H9 (cell line): ENCODE data around the gene LRTM2. TPM values are rescaled to one million over a fixed set of nuclear protein-coding genes. Genes with fewer than 3 reads are reported as not detected.

Experiments
- DNase-seq: peaks from one replicate; pipeline ENCODE4 v3.0.0-alpha.2; 2017
- H2AFZ ChIP-seq: one replicate; pipeline ENCODE4 v1.6.1; 2013; ENCODE audit warnings: mild to moderate bottlenecking, low read length, control low read depth, moderate library complexity
- H2AK5ac ChIP-seq: 2 replicates; pipeline ENCODE4 v1.6.1; 2013; ENCODE audit warnings: low read length, control low read depth, mixed read lengths; ENCODE audit not compliant: insufficient read length
- H2BK120ac ChIP-seq: one replicate; pipeline ENCODE4 v1.6.1; 2013; ENCODE audit warnings: low read depth, mild to moderate bottlenecking, low read length, control low read depth, inconsistent platforms; ENCODE audit not compliant: poor library complexity, severe bottlenecking
- H2BK12ac ChIP-seq: 2 replicates; pipeline ENCODE4 v1.6.1; 2013; ENCODE audit warnings: low read length, control low read depth, mixed read lengths, low read depth; ENCODE audit not compliant: insufficient read length
- H2BK15ac ChIP-seq: 2 replicates; pipeline ENCODE4 v1.6.1; 2013; ENCODE audit warnings: low read depth, low read length, control low read depth
- H2BK20ac ChIP-seq: one replicate; pipeline ENCODE4 v1.6.1; 2013; ENCODE audit warnings: low read depth, mild to moderate bottlenecking, low read length, control low read depth, inconsistent platforms; ENCODE audit not compliant: poor library complexity, severe bottlenecking
- H2BK5ac ChIP-seq: 2 replicates; pipeline ENCODE4 v1.6.1; 2013; ENCODE audit warnings: low read length, control low read depth, mixed read lengths; ENCODE audit not compliant: insufficient read length
- H3K14ac ChIP-seq: 2 replicates; pipeline ENCODE4 v1.6.1; 2013; ENCODE audit warnings: low read length, control low read depth; ENCODE audit not compliant: insufficient read depth
- H3K18ac ChIP-seq: 2 replicates; pipeline ENCODE4 v1.6.1; 2013; ENCODE audit warnings: low read depth, mild to moderate bottlenecking, mixed read lengths, low read length, control low read depth; ENCODE audit not compliant: insufficient read length
- H3K23ac ChIP-seq: 2 replicates; pipeline ENCODE4 v1.6.1; 2013; ENCODE audit warnings: low read length, control low read depth, mixed read lengths, low read depth; ENCODE audit not compliant: insufficient read length
- H3K23me2 ChIP-seq: 2 replicates; pipeline ENCODE4 v1.6.1; 2013; ENCODE audit warnings: low read depth, mild to moderate bottlenecking, mixed read lengths, low read length, control low read depth; ENCODE audit not compliant: insufficient read length, poor library complexity, severe bottlenecking
- H3K27ac ChIP-seq: 2 replicates; pipeline ENCODE4 v1.5.1; 2013; ENCODE audit warnings: low read length, control low read depth, mixed read lengths, low read depth; ENCODE audit not compliant: insufficient read length
- H3K27me3 ChIP-seq: 2 replicates; pipeline ENCODE4 v1.6.1; 2013; ENCODE audit warnings: low read length, control low read depth, inconsistent platforms; ENCODE audit not compliant: insufficient read depth
- H3K4ac ChIP-seq: 2 replicates; pipeline ENCODE4 v1.6.1; 2013; ENCODE audit warnings: low read depth, mild to moderate bottlenecking, control low read depth, inconsistent platforms, low read length, moderate library complexity
- H3K4me1 ChIP-seq: 2 replicates; pipeline ENCODE4 v1.6.1; 2013; ENCODE audit warnings: low read length, control low read depth, inconsistent platforms; ENCODE audit not compliant: insufficient read depth
- H3K4me2 ChIP-seq: 2 replicates; pipeline ENCODE4 v1.6.1; 2013; ENCODE audit warnings: low read length, control low read depth, mixed read lengths; ENCODE audit not compliant: insufficient read length, insufficient read depth
- H3K56ac ChIP-seq: 2 replicates; pipeline ENCODE4 v1.6.1; 2013; ENCODE audit warnings: low read depth, mild to moderate bottlenecking, mixed read lengths, low read length, control low read depth; ENCODE audit not compliant: insufficient read length
- H3K79me1 ChIP-seq: 2 replicates; pipeline ENCODE4 v1.6.1; 2013; ENCODE audit warnings: low read depth, mild to moderate bottlenecking, moderate library complexity, low read length, control low read depth, inconsistent platforms; ENCODE audit not compliant: insufficient read depth, poor library complexity, severe bottlenecking
- H3K79me2 ChIP-seq: 2 replicates; pipeline ENCODE4 v1.6.1; 2013; ENCODE audit warnings: low read length, control low read depth, inconsistent platforms; ENCODE audit not compliant: insufficient read depth
- H3K9ac ChIP-seq: 2 replicates; pipeline ENCODE4 v1.6.1; 2013; ENCODE audit warnings: low read length, control low read depth, mixed read lengths; ENCODE audit not compliant: insufficient read length; ENCODE audit errors: extremely low read depth
- H3K9me3 ChIP-seq: one replicate; pipeline ENCODE4 v1.6.1; 2013; ENCODE audit warnings: low read depth, low read length, inconsistent platforms; ENCODE audit not compliant: control insufficient read depth
- H3T11ph ChIP-seq: one replicate; pipeline ENCODE4 v1.6.1; 2013; ENCODE audit warnings: mild to moderate bottlenecking, low read length, control low read depth, inconsistent platforms
- H4K20me1 ChIP-seq: one replicate; pipeline ENCODE4 v1.6.1; 2013; ENCODE audit not compliant: control insufficient read depth, insufficient read length, insufficient read depth
- H4K5ac ChIP-seq: 2 replicates; pipeline ENCODE4 v1.6.1; 2013; ENCODE audit warnings: low read depth, mild to moderate bottlenecking, mixed read lengths, low read length, control low read depth; ENCODE audit not compliant: insufficient read length
- H4K8ac ChIP-seq: replicated peaks from 2 replicates; pipeline ENCODE4 v1.6.1; 2013; ENCODE audit warnings: low read length, control low read depth, mixed read lengths, low read depth; ENCODE audit not compliant: insufficient read length
- H4K91ac ChIP-seq: 2 replicates; pipeline ENCODE4 v1.6.1; 2013; ENCODE audit warnings: low read depth, mild to moderate bottlenecking, moderate library complexity, mixed read lengths, low read length, control low read depth; ENCODE audit not compliant: insufficient read length
- H3K27ac Mint-ChIP-seq, 3 experiments: 2 replicates in 2 of 3; 3 replicates in 1 of 3; pipeline ENCODE4 v1.8.0; 2020 to 2021; ENCODE audit warnings: mixed read lengths in 3 of 3, mild to moderate bottlenecking in 1 of 3, moderate library complexity in 1 of 3
- H3K27me3 Mint-ChIP-seq: 2 replicates; pipeline ENCODE4 v1.8.0; 2021; ENCODE audit warnings: low read depth, mild to moderate bottlenecking, moderate library complexity, mixed read lengths
- H3K36me3 Mint-ChIP-seq, 3 experiments: 2 replicates in 2 of 3; 3 replicates in 1 of 3; pipeline ENCODE4 v1.8.0; 2020 to 2021; ENCODE audit warnings: low read depth in 3 of 3, mixed read lengths in 3 of 3; ENCODE audit not compliant: insufficient read depth in 1 of 3
- H3K4me1 Mint-ChIP-seq, 2 experiments: 2 replicates each; pipeline ENCODE4 v1.8.0; 2020; ENCODE audit warnings: mixed read lengths in 2 of 2
- H3K4me3 Mint-ChIP-seq, 2 experiments: 2 replicates in 1 of 2; 3 replicates in 1 of 2; pipeline ENCODE4 v1.8.0; 2020 to 2021; ENCODE audit warnings: mild to moderate bottlenecking in 2 of 2, mixed read lengths in 2 of 2, moderate library complexity in 1 of 2
- H3K9me3 Mint-ChIP-seq, 2 experiments: 2 replicates in 1 of 2; 3 replicates in 1 of 2; pipeline ENCODE4 v1.8.0; 2020; ENCODE audit warnings: mild to moderate bottlenecking in 2 of 2, mixed read lengths in 2 of 2, moderate library complexity in 1 of 2
- WGBS: extraction: QIAGEN DNeasy Blood & Tissue Kit; methylation state at CpG from one replicate; pipeline ENCODE4 v1.1.7; 2013; ENCODE audit warnings: missing lambda C conversion rate, low lambda C conversion rate, mixed read lengths; ENCODE audit not compliant: insufficient read length; ENCODE audit errors: extremely low coverage; 5-methylcytosine and 5-hydroxymethylcytosine counted together
- total RNA-seq: library from RNA; stranded (reverse); gene quantifications from 2 replicates; pipeline ENCODE4 v1.2.1, GENCODE V29; 2021
- TF ChIP-seq, protein P1 (sequence below): fragments of 200-600 bp; sonication (generic); conservative IDR thresholded peaks from 3 replicates; pipeline ENCODE4 v1.8.0; 2021; ENCODE audit warnings: antibody characterized with exemption, mild to moderate bottlenecking

LRTM2 gene
- total RNA-seq, 1 experiment from 2014 or later, result not detected

GRCh38 chr12:1870998-1871917, 50.9 kb downstream of the LRTM2 start:
- no peak overlapping the region for H2BK20ac ChIP-seq
- no peak overlapping the region for H3K27ac ChIP-seq
- peak; percentile 28 for DNase-seq
- no peaks in the 10 kb centered on the region for H3K23me2 ChIP-seq
- H4K91ac ChIP-seq, result no peak overlapping the region
- H2AFZ ChIP-seq, result no peak overlapping the region
- no peak overlapping the region for H3K56ac ChIP-seq
- peak overlapping the region in 1 of 2 experiments; percentile 26; a peak in 1 of 5 replicates for H3K4me3 Mint-ChIP-seq
- H3K4me1 ChIP-seq, result no peaks in the 10 kb centered on the region
- no peak overlapping the region for H2AK5ac ChIP-seq
- H3K23ac ChIP-seq, result no peak overlapping the region
- no peak overlapping the region for H3K4me2 ChIP-seq
- H4K20me1 ChIP-seq, result peaks cover 3% of the 10 kb centered on the region
- H3K9me3 ChIP-seq, result no peaks in the 10 kb centered on the region
- H2BK15ac ChIP-seq, result no peak overlapping the region
- no peak overlapping the region for H4K5ac ChIP-seq
- peaks cover 0 to 4% (median 0%) of the 10 kb centered on the region in 3 experiments; a peak in 3 of 7 replicates for H3K36me3 Mint-ChIP-seq
- no peak overlapping the region for H3T11ph ChIP-seq
- no peak overlapping the region for H3K4ac ChIP-seq
- peaks cover 5 to 10% of the 10 kb centered on the region in 2 experiments; a peak in 3 of 4 replicates for H3K4me1 Mint-ChIP-seq
- no peak overlapping the region for H2BK5ac ChIP-seq
- H4K8ac ChIP-seq, result peak overlapping the region; percentile 22
- no CpG with 5 or more reads among the region's 24 CpGs for WGBS
- H3K27me3 ChIP-seq, result no peaks in the 10 kb centered on the region
- H3K9ac ChIP-seq, result no peak overlapping the region
- peaks cover 7% of the 10 kb centered on the region for H3K27me3 Mint-ChIP-seq
- no peak overlapping the region for H3K18ac ChIP-seq
- H3K27ac Mint-ChIP-seq, result no peak overlapping the region; a peak in 1 of 7 replicates
- TF ChIP-seq, protein P1, sequence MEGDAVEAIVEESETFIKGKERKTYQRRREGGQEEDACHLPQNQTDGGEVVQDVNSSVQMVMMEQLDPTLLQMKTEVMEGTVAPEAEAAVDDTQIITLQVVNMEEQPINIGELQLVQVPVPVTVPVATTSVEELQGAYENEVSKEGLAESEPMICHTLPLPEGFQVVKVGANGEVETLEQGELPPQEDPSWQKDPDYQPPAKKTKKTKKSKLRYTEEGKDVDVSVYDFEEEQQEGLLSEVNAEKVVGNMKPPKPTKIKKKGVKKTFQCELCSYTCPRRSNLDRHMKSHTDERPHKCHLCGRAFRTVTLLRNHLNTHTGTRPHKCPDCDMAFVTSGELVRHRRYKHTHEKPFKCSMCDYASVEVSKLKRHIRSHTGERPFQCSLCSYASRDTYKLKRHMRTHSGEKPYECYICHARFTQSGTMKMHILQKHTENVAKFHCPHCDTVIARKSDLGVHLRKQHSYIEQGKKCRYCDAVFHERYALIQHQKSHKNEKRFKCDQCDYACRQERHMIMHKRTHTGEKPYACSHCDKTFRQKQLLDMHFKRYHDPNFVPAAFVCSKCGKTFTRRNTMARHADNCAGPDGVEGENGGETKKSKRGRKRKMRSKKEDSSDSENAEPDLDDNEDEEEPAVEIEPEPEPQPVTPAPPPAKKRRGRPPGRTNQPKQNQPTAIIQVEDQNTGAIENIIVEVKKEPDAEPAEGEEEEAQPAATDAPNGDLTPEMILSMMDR, result no peak
- H3K79me1 ChIP-seq, result no peaks in the 10 kb centered on the region
- H3K14ac ChIP-seq, result no peak overlapping the region
- H2BK120ac ChIP-seq, result no peak overlapping the region
- no peaks in the 10 kb centered on the region for H3K79me2 ChIP-seq
- peaks cover 6 to 7% of the 10 kb centered on the region in 2 experiments; a peak in 4 of 5 replicates for H3K9me3 Mint-ChIP-seq
- no peak overlapping the region for H2BK12ac ChIP-seq
